Measurements from ENCODE around the gene TCEANC2. TPM values are rescaled to one million over a fixed set of nuclear protein-coding genes. Genes with fewer than 3 reads are reported as not detected.

TCEANC2 gene
- total RNA-seq, 4 donors from 2014 or later: 2.6 to 9.5 (median 7.0) TPM

DNA sequence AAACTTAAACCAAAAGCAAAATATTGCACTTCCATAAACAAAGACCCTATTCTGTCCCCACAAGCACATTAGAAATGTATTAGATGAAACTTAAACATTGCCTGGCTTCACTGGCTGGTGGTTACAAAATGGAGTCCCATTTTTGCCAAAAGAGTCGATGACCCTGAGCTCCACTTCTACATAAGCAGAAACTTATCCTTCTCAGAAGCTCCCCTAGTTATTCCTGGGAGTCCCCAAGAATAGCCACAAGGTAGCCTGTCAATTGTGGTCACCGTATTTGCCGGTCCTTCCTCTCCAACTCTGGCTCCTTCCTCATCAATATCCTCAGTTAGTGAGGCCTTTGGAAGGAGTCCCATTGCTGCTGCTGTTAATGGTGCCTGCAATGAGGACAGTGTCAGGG lies 62.1 kb downstream of the TCEANC2 start:
- intact Hi-C loops (cut with DNase I; ENCODE audit: low total_unique reads): no loop called here
- Histone ChIP-seq H3K27ac (no peak overlapping the region), H3K4me1 (peaks cover 6 to 14% of the 10 kb centered on the region in 2 donors), H3K9me3 (no peaks in the 10 kb centered on the region), H3K27me3 (no peaks in the 10 kb centered on the region), H3K4me3 (no peak overlapping the region), H3K36me3 (no peaks in the 10 kb centered on the region)
- in situ Hi-C loops (cut with MboI; ENCODE audit: low sequenced_read_pairs in 4 of 4): loop anchor here in 1 of 4 donors (25.0 kb wide), 1 partner anchor 697 kb away; the partner anchor contains the start of gene TTC22
- no peak for DNase-seq
- TF ChIP-seq, protein P1, sequence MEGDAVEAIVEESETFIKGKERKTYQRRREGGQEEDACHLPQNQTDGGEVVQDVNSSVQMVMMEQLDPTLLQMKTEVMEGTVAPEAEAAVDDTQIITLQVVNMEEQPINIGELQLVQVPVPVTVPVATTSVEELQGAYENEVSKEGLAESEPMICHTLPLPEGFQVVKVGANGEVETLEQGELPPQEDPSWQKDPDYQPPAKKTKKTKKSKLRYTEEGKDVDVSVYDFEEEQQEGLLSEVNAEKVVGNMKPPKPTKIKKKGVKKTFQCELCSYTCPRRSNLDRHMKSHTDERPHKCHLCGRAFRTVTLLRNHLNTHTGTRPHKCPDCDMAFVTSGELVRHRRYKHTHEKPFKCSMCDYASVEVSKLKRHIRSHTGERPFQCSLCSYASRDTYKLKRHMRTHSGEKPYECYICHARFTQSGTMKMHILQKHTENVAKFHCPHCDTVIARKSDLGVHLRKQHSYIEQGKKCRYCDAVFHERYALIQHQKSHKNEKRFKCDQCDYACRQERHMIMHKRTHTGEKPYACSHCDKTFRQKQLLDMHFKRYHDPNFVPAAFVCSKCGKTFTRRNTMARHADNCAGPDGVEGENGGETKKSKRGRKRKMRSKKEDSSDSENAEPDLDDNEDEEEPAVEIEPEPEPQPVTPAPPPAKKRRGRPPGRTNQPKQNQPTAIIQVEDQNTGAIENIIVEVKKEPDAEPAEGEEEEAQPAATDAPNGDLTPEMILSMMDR (IDR thresholded peaks at IDR 0.05 in 4 of 5, conservative IDR thresholded peaks at IDR 0.05 in 1 of 5): no peak
- no peak for TF ChIP-seq POLR2A (IDR thresholded peaks at IDR 0.05)
- ATAC-seq: no peak

DNA sequence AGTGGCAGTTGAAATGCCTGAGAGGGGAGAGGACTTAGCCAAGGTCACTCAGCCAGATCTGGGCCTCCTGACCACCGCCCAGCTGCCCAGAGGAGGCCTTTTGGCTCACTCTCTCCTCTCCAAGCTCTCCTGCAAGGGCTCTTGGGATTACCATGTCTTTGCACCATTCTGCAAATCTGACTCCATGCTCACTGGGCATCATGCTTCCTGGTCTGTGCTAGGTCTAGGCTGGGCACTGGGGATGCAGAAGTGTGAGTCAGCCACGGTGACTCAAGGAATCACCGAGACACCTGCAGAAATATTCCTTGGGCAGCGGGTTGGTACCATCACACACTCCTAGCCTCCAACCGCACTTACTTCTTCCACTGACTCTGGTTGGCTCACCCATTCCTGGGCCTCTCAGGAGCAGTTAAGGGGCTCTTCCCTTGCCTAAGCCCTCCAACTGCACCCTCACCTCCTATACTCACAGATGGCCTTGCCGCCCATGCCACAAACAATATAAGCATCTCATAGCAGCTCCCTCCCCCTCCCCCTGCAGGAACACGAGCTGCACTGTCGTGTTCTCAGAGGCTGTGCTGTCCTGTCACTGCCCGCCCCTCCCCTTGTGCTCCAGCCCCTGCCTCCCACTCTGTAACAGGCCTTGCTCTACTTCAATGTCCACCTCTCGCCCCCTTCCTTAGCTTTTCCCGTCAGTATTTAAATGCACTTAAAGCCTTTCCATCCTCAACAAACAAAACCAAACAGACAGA lies 64.6 kb downstream of the TCEANC2 start:
- ATAC-seq (no peak), DNase-seq (no peak)
- TF ChIP-seq, protein P1 (IDR thresholded peaks at IDR 0.05 in 4 of 5, conservative IDR thresholded peaks at IDR 0.05 in 1 of 5): no peak
- no peak for TF ChIP-seq POLR2A (IDR thresholded peaks at IDR 0.05)
- Histone ChIP-seq H3K27ac (no peak overlapping the region), H3K27me3 (no peaks in the 10 kb centered on the region), H3K4me3 (no peak overlapping the region), H3K36me3 (no peaks in the 10 kb centered on the region), H3K4me1 (peaks cover 14 to 19% of the 10 kb centered on the region in 2 donors), H3K9me3 (no peaks in the 10 kb centered on the region)
- in situ Hi-C loops (cut with MboI; ENCODE audit: low sequenced_read_pairs in 4 of 4): loop anchor here in 1 of 4 donors (25.0 kb wide), 1 partner anchor 694 kb away; the partner anchor contains the start of gene TTC22
- intact Hi-C loops (cut with DNase I; ENCODE audit: low total_unique reads): no loop called here

DNA sequence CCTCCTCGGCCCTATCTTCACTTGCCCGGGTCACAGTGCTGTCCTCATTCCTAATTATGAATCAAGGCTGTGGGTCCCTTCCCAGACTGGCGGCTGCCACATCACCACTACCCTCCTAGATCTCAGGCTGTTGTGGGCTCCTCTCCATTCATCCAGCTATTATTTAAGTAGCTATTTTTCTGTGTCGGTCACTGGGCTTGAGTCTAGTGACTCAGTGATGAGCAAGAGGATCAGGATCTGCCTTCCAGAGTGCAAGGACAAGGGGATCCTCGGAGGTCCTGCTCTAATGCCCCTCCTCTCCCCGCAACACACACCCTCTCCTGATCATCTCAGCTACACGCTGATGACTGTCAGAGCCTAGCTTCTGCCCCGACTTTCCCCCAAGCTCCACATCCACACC lies 65.3 kb downstream of the TCEANC2 start:
- Histone ChIP-seq H3K27me3 (no peaks in the 10 kb centered on the region), H3K36me3 (no peaks in the 10 kb centered on the region), H3K4me3 (no peak overlapping the region), H3K27ac (no peak overlapping the region), H3K4me1 (peaks cover 14 to 19% of the 10 kb centered on the region in 2 donors), H3K9me3 (no peaks in the 10 kb centered on the region)
- intact Hi-C loops (cut with DNase I; ENCODE audit: low total_unique reads): no loop called here
- no peak for ATAC-seq
- in situ Hi-C loops (cut with MboI; ENCODE audit: low sequenced_read_pairs in 4 of 4): loop anchor here in 1 of 4 donors (25.0 kb wide), 1 partner anchor 694 kb away; the partner anchor contains the start of gene TTC22
- no peak for TF ChIP-seq POLR2A (IDR thresholded peaks at IDR 0.05)
- TF ChIP-seq, protein P1 (IDR thresholded peaks at IDR 0.05 in 4 of 5, conservative IDR thresholded peaks at IDR 0.05 in 1 of 5): no peak
- DNase-seq: no peak

DNA sequence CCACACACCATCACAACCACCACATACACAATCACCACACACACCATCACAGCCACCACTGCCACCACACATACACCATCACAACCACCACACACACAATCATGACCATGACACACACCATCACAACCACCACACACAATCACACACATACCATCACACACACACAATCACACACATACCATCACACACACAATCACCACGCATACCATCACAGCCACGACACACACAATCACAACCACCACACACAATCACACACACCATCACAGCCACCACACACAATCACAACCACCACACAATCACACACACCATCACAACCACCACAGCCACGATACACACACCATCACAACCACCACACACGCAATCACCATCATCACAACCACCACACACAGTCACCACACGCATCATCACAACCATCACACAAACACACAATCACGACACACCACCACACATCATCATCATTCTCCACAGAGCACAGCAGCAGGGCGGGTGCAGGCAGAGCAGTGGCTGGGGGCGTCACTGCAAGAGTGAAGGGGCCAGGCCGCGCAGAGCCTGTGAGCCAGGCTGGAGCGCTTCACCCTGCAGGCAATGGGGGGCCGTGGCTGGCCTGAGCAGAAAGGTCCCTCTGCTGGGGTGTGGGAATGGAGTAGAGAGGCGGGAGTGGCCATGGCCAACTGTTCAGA lies 66.8 kb downstream of the TCEANC2 start:
- in situ Hi-C loops (cut with MboI; ENCODE audit: low sequenced_read_pairs in 4 of 4): loop anchor here in 3 of 4 donors (5.0 to 25.0 kb wide), 5 partner anchors 287 to 692 kb away; partner anchors contain the start of genes SSBP3 (in 1 of the 3) and TTC22 (in 1 of the 3)
- intact Hi-C loops (cut with DNase I; ENCODE audit: low total_unique reads): no loop called here
- ATAC-seq (no peak), DNase-seq (no peak)
- Histone ChIP-seq H3K36me3 (no peaks in the 10 kb centered on the region), H3K27me3 (no peaks in the 10 kb centered on the region), H3K4me3 (no peak overlapping the region), H3K27ac (no peak overlapping the region), H3K4me1 (peaks cover 1 to 14% of the 10 kb centered on the region in 2 donors), H3K9me3 (no peaks in the 10 kb centered on the region)
- TF ChIP-seq POLR2A (IDR thresholded peaks at IDR 0.05): no peak
